MCF 10A (cell line): ENCODE data around the gene CFAP46. TPM values are rescaled to one million over a fixed set of nuclear protein-coding genes. Genes with fewer than 3 reads are reported as not detected.

Experiments used
- BruUV-seq: library from RNA; stranded (reverse); fragments of 400-500 nt; replicated peaks from 2 replicates; lab custom pipeline; 2021; lab: Mats Ljungman, UMichigan
- CTCF ChIA-PET: fragments of 300-600 bp; sonication (Branson Sonifier 250); formaldehyde crosslinking; extraction: SDS; loops from one replicate; lab custom pipeline; 2021; ENCODE audit warnings: antibody characterized with exemption, inconsistent platforms; lab: Yijun Ruan, JAX
- POLR2A ChIA-PET: fragments of 300-600, 350-650 bp; sonication (Branson Sonifier 250); formaldehyde crosslinking; extraction: SDS; loops from one replicate; lab custom pipeline; 2020; ENCODE audit warnings: antibody characterized with exemption, inconsistent platforms; lab: Yijun Ruan, JAX
- DNase-seq: peaks from one replicate; pipeline ENCODE4 v3.0.0-alpha.2; 2018; ENCODE audit not compliant: unreplicated experiment
- H3K27ac Mint-ChIP-seq: one replicate; pipeline ENCODE4 v1.8.0; 2022; ENCODE audit warnings: mild to moderate bottlenecking, low read depth, mixed read lengths; ENCODE audit not compliant: unreplicated experiment
- H3K27me3 Mint-ChIP-seq: one replicate; pipeline ENCODE4 v1.8.0; 2022; ENCODE audit warnings: mixed read lengths; ENCODE audit not compliant: insufficient read depth, unreplicated experiment
- H3K36me3 Mint-ChIP-seq: one replicate; pipeline ENCODE4 v1.8.0; 2022; ENCODE audit warnings: mild to moderate bottlenecking, moderate library complexity, mixed read lengths; ENCODE audit not compliant: insufficient read depth, unreplicated experiment
- H3K4me1 Mint-ChIP-seq: one replicate; pipeline ENCODE4 v1.8.0; 2022; ENCODE audit warnings: mixed read lengths; ENCODE audit not compliant: insufficient read depth, unreplicated experiment
- H3K4me3 Mint-ChIP-seq: one replicate; pipeline ENCODE4 v1.8.0; 2022; ENCODE audit warnings: mild to moderate bottlenecking, moderate library complexity, mixed read lengths; ENCODE audit not compliant: unreplicated experiment
- H3K9me3 Mint-ChIP-seq: one replicate; pipeline ENCODE4 v1.8.0; 2022; ENCODE audit warnings: mixed read lengths; ENCODE audit not compliant: unreplicated experiment
- CTCF ChIP-seq: fragments of 200-600 bp; IDR thresholded peaks from one replicate; pipeline ENCODE4 v1.8.0; 2022; ENCODE audit warnings: antibody characterized with exemption, mild to moderate bottlenecking; ENCODE audit not compliant: unreplicated experiment
- intact Hi-C: fragments of 100-400 bp; cut with micrococcal nuclease; formaldehyde crosslinking; loops from 2 replicates; pipeline ENCODE4 v1.14.1; 2022
- total RNA-seq: library from RNA; stranded (reverse); gene quantifications from 2 replicates; pipeline ENCODE4 v1.2.3, GENCODE V29; 2022

Gene CFAP46
- total RNA-seq, 1 experiment from 2014 or later = 0.33 TPM

GRCh38 chr10:132907821-132908620 lies 34.3 kb downstream of the CFAP46 start:
- POLR2A ChIA-PET = no interaction called here
- H3K27ac Mint-ChIP-seq = no peak overlapping the region

GRCh38 chr10:132906836-132907235 lies 35.5 kb downstream of the CFAP46 start:
- TF ChIP-seq CTCF = no peak
- ChIA-PET POLR2A (no interaction called here), CTCF (no interaction called here)
- Mint-ChIP-seq H3K36me3 (peaks cover 2% of the 10 kb centered on the region), H3K4me3 (no peak overlapping the region), H3K27me3 (no peaks in the 10 kb centered on the region), H3K27ac (no peak overlapping the region), H3K9me3 (no peaks in the 10 kb centered on the region), H3K4me1 (peaks cover 22% of the 10 kb centered on the region)
- no TSS peak for BruUV-seq
- intact Hi-C loops = loop anchor here (10.0 kb wide), 1 partner anchor 618 kb away; the partner anchor contains the start of gene CYP2E1
- no peak for DNase-seq

More at GRCh38 chr10:132907821-132908620, 34.3 kb downstream of the CFAP46 start:
- intact Hi-C loops = loop anchor here (10.0 kb wide), 1 partner anchor 617 kb away; the partner anchor contains the start of gene CYP2E1
- no peak for DNase-seq
- Mint-ChIP-seq H3K36me3 (no peaks in the 10 kb centered on the region), H3K9me3 (no peaks in the 10 kb centered on the region), H3K27me3 (no peaks in the 10 kb centered on the region), H3K4me3 (no peak overlapping the region), H3K4me1 (peaks cover 15% of the 10 kb centered on the region)
- CTCF ChIA-PET = no interaction called here
- no TSS peak for BruUV-seq
- TF ChIP-seq CTCF = no peak

DNA sequence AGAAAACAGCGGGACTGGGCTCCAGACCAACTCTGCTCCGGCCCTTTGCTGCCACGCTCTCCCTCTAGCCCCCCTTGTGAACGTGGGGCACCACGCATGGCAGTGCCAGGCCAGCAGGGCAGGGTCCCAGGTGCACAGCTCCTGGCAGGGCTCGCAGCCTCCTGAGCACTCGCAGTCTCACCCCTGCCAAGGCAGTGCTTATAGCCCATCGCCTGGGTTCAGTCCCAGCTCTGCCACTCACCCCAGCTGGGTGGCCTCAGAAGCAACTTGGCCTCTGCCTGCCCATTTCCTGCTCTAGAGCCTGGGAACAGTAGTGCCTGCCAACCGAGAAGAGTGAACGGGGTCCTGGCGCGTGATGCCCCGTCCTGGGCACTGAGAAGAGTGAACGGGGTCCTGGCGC lies 36.3 kb downstream of the CFAP46 start:
- no peak overlapping the region for H3K27ac Mint-ChIP-seq
- intact Hi-C loops = loop anchor here (10.0 kb wide), 1 partner anchor 619 kb away; the partner anchor contains the start of gene CYP2E1
- no peak for TF ChIP-seq CTCF
- H3K27me3 Mint-ChIP-seq = no peaks in the 10 kb centered on the region
- H3K4me3 Mint-ChIP-seq = no peak overlapping the region
- peaks cover 4% of the 10 kb centered on the region for H3K36me3 Mint-ChIP-seq
- CTCF ChIA-PET = no interaction called here
- no TSS peak for BruUV-seq
- H3K4me1 Mint-ChIP-seq = peaks cover 22% of the 10 kb centered on the region
- POLR2A ChIA-PET = no interaction called here
- no peaks in the 10 kb centered on the region for H3K9me3 Mint-ChIP-seq
- no peak for DNase-seq

- no peak for TF ChIP-seq CTCF
- POLR2A ChIA-PET = no interaction called here
- BruUV-seq = no TSS peak
- no peak for DNase-seq
- no peak overlapping the region for H3K4me3 Mint-ChIP-seq
- H3K27me3 Mint-ChIP-seq = no peaks in the 10 kb centered on the region
- H3K4me1 Mint-ChIP-seq = peaks cover 22% of the 10 kb centered on the region
- intact Hi-C loops = loop anchor here (10.0 kb wide), 1 partner anchor 619 kb away; the partner anchor contains the start of gene CYP2E1
- CTCF ChIA-PET = interaction anchor here (1.4 to 3.3 kb wide), 2 partner anchors 238 to 424 kb away, joined by 7 to 9 read pairs; no protein-coding TSS in a partner anchor
- H3K36me3 Mint-ChIP-seq = peaks cover 4% of the 10 kb centered on the region
- peak overlapping the region; percentile 75 for H3K27ac Mint-ChIP-seq
- no peaks in the 10 kb centered on the region for H3K9me3 Mint-ChIP-seq
Measured at GRCh38 chr10:132905661-132906060, 36.7 kb downstream of the CFAP46 start.
